Spleen (tissue), 11 donors: ENCODE results near the gene CCDC81. TPM values are rescaled to one million over a fixed set of nuclear protein-coding genes. Genes with fewer than 3 reads are reported as not detected.
"Not testable (repeated sequence)": the region's sequence is repeated elsewhere in the genome, so short reads cannot be mapped to it uniquely, and the experiment has no call there.

Experiments used
- DNase-seq: peaks from one replicate; pipeline ENCODE4 v3.0.0-alpha.2; 2020
- H3K27ac ChIP-seq, 8 donors: fragments of 200-600 bp; sonication (generic) in 7 of 8; 1 replicate in 4 of 8; 2 replicates in 4 of 8; pipeline versions ENCODE4 v1.5.0 to v1.8.0; 2016 to 2021; ENCODE audit warnings: inconsistent platforms in 4 of 8, mild to moderate bottlenecking in 4 of 8, moderate library complexity in 1 of 8
- H3K27me3 ChIP-seq, 7 donors: fragments of 200-600 bp; sonication (generic) in 6 of 7; replicated peaks in 1 of 7; 1 replicate in 4 of 7; 2 replicates in 3 of 7; pipeline versions ENCODE4 v1.5.0 to v1.8.0; 2016 to 2021; ENCODE audit warnings: inconsistent platforms in 3 of 7, mild to moderate bottlenecking in 1 of 7
- H3K36me3 ChIP-seq, 6 donors: fragments of 200-600 bp; sonication (generic) in 5 of 6; 1 replicate in 4 of 6; 2 replicates in 2 of 6; pipeline versions ENCODE4 v1.5.0 to v1.8.0; 2016 to 2021; ENCODE audit warnings: inconsistent platforms in 2 of 6
- H3K4me1 ChIP-seq, 6 donors: fragments of 200-600 bp; sonication (generic) in 5 of 6; 1 replicate in 3 of 6; 2 replicates in 3 of 6; pipeline versions ENCODE4 v1.5.0 to v1.8.0; 2016 to 2021; ENCODE audit warnings: inconsistent platforms in 3 of 6
- H3K4me3 ChIP-seq, 8 donors: fragments of 200-600 bp; sonication (generic) in 7 of 8; 1 replicate in 4 of 8; 2 replicates in 4 of 8; pipeline versions ENCODE4 v1.5.0 to v1.8.0; 2016 to 2021; ENCODE audit warnings: inconsistent platforms in 4 of 8, mild to moderate bottlenecking in 4 of 8, moderate library complexity in 2 of 8
- H3K9me3 ChIP-seq, 8 donors: fragments of 200-600 bp; sonication (generic) in 7 of 8; 1 replicate in 4 of 8; 2 replicates in 4 of 8; pipeline versions ENCODE4 v1.5.0 to v1.8.0; 2016 to 2021; ENCODE audit warnings: inconsistent platforms in 4 of 8
- POLR2A ChIP-seq, 3 donors: fragments of 450-650 bp; IDR thresholded peaks; one replicate each; pipeline ENCODE4 v1.5.1; 2017; ENCODE audit warnings: antibody characterized with exemption in 3 of 3, mild to moderate bottlenecking in 1 of 3
- POLR2AphosphoS5 ChIP-seq, 3 donors: sonication (generic); formaldehyde crosslinking; IDR thresholded peaks; one replicate each; pipeline ENCODE4 v1.5.1; 2017; ENCODE audit warnings: antibody characterized with exemption in 3 of 3
- WGBS, 5 donors: extraction: QIAGEN DNeasy Blood & Tissue Kit in 3 of 5; methylation state at CpG; one replicate each; pipeline versions ENCODE4 v1.1.5 to v1.1.7; 2013 to 2018; 5-methylcytosine and 5-hydroxymethylcytosine counted together
- intact Hi-C: fragments of 100-400 bp; cut with DNase I; formaldehyde crosslinking; loops from one replicate; pipeline ENCODE4 v1.15.0; 2023; ENCODE audit warnings: low total_unique reads
- polyA plus RNA-seq, 3 donors: library from polyadenylated mRNA; stranded (reverse); fragments of 200-250 nt; gene quantifications; one replicate each; pipeline ENCODE4 v1.2.1, GENCODE V29; 2013
- total RNA-seq, 7 donors: library from RNA; depleted of rRNA in 3 of 7; stranded (reverse); fragments of >200 nt in 3 of 7; fragmentation: NEBNext Ultra II Directional in 4 of 7; extraction: Animal tissue kit (Norgen Biotek cat#: 25700) in 4 of 7; gene quantifications; one replicate each; pipeline versions ENCODE4 v1.1.0 to v1.2.1, GENCODE V29; 2016 to 2021
- TF ChIP-seq, protein P1 (sequence below), 11 experiments: fragments of 200-600 bp in 7 of 11; fragments of 450-650 bp in 4 of 11; sonication (generic) in 4 of 11; IDR thresholded peaks in 8 of 11; conservative IDR thresholded peaks in 3 of 11; 1 replicate in 7 of 11; 2 replicates in 4 of 11; pipeline versions ENCODE4 v1.4.0 to v1.8.0; 2016 to 2021; ENCODE audit warnings: antibody characterized with exemption in 11 of 11, inconsistent platforms in 4 of 11, mild to moderate bottlenecking in 1 of 11
- donor health status: healthy with polysubstance abuse.
- donor health status: DM: no; HTN: no; CAD: no; lungs with moderate emphysema.
- donor health status: DM: no; HTN: no; CAD: no.
- donor health status: Bipolar disorder and iron deficiency.
- donor health status: healthy.
- donor health status: DM: no; HTN: no; CAD: no.
- donor health status: DM: yes; HTN: yes; CAD: no.

The CCDC81 gene
- total and polyA plus RNA-seq, 10 donors, result 0.46 to 3.2 (median 0.83) TPM; not detected in 1

- WGBS, 5 donors, result 92 to 99% (median 98%) methylated on average over 3 of the region's 3 CpGs
- Histone ChIP-seq H3K9me3 (no peaks in the 10 kb centered on the region), H3K36me3 (peaks cover 0 to 39% (median 14%) of the 10 kb centered on the region in 6 donors), H3K4me3 (no peak overlapping the region), H3K27me3 (no peaks in the 10 kb centered on the region), H3K4me1 (no peaks in the 10 kb centered on the region), H3K27ac (no peak overlapping the region)
- intact Hi-C loops, result no loop called here
- TF ChIP-seq POLR2AphosphoS5 (IDR thresholded peaks at IDR 0.05) (no peak), POLR2A (IDR thresholded peaks at IDR 0.05) (no peak)
- TF ChIP-seq, protein P1, sequence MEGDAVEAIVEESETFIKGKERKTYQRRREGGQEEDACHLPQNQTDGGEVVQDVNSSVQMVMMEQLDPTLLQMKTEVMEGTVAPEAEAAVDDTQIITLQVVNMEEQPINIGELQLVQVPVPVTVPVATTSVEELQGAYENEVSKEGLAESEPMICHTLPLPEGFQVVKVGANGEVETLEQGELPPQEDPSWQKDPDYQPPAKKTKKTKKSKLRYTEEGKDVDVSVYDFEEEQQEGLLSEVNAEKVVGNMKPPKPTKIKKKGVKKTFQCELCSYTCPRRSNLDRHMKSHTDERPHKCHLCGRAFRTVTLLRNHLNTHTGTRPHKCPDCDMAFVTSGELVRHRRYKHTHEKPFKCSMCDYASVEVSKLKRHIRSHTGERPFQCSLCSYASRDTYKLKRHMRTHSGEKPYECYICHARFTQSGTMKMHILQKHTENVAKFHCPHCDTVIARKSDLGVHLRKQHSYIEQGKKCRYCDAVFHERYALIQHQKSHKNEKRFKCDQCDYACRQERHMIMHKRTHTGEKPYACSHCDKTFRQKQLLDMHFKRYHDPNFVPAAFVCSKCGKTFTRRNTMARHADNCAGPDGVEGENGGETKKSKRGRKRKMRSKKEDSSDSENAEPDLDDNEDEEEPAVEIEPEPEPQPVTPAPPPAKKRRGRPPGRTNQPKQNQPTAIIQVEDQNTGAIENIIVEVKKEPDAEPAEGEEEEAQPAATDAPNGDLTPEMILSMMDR (IDR thresholded peaks at IDR 0.05 in 8 of 11, conservative IDR thresholded peaks at IDR 0.05 in 3 of 11), result no peak
- no peak for DNase-seq
Measured at GRCh38 chr11:86346513-86346912, 28.2 kb upstream of the CCDC81 start.

DNA sequence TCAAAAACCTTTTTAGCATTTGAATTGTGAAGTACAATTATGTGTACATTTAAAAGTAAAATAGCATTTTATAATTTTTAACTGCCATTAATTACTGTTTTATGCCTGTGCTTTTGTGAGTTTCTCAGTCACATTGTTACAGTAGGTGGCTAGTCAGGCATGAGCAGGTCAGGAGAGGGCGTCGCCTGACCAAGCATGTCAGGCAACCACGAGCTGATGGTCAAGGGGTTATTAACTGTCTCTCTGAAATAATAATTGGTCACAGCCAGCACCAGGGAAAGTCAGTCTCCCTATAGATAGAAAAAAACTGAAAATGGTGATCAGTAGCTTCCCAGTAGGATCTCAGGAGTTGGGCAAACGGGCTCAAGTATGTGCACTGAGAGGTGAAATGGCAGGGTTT is 19.4 kb upstream of the CCDC81 start:
- Histone ChIP-seq H3K4me1 (no peaks in the 10 kb centered on the region), H3K36me3 (no peaks in the 10 kb centered on the region), H3K4me3 (no peak overlapping the region), H3K27me3 (no peaks in the 10 kb centered on the region), H3K27ac (no peak overlapping the region), H3K9me3 (no peaks in the 10 kb centered on the region)
- DNase-seq, result no peak
- 76 to 82% (median 79%) methylated on average over 4 of the region's 4 CpGs for WGBS, 5 donors
- TF ChIP-seq POLR2AphosphoS5 (IDR thresholded peaks at IDR 0.05), result no peak
- TF ChIP-seq, protein P1 (IDR thresholded peaks at IDR 0.05 in 8 of 11, conservative IDR thresholded peaks at IDR 0.05 in 3 of 11), result no peak
- TF ChIP-seq POLR2A (IDR thresholded peaks at IDR 0.05), result no peak
- intact Hi-C loops, result no loop called here

GRCh38 chr11:86357412-86357811 is 17.3 kb upstream of the CCDC81 start:
- H3K4me1 ChIP-seq, H3K9me3 ChIP-seq, H3K36me3 ChIP-seq, H3K27ac ChIP-seq, intact Hi-C loops, DNase-seq, H3K27me3 ChIP-seq, H3K4me3 ChIP-seq: not testable (repeated sequence)
- 73 to 88% (median 82%) methylated on average over 4 of the region's 4 CpGs for WGBS, 5 donors

DNA sequence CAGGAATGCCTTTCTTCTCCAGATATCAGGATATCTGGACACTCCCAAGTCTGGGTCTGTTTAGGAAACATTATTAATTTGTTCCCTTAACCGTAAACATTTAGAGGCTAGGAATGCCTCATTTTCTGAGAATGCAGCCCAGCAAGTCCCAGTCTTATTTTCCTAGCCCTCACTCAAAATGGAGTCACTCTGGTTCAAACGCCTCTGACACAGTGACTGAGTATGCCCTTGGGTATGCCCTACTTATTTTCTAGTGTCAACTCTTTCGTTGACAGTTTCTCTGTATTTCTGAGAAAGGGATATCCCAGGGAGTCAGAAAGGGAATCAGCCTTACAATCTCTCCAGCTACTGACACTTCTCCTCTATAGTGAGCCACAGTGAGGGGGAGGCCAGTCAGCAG is 16.0 kb upstream of the CCDC81 start:
- WGBS, 5 donors, result 88 to 95% (median 91%) methylated on average over 3 of the region's 3 CpGs
- no peak overlapping the region for H3K4me3 ChIP-seq
- DNase-seq, result no peak
- H3K9me3 ChIP-seq, result peaks cover 0 to 11% (median 0%) of the 10 kb centered on the region in 8 donors
- no peaks in the 10 kb centered on the region for H3K36me3 ChIP-seq
- intact Hi-C loops, result no loop called here
- TF ChIP-seq POLR2A (IDR thresholded peaks at IDR 0.05) (no peak), POLR2AphosphoS5 (IDR thresholded peaks at IDR 0.05) (no peak)
- TF ChIP-seq, protein P1 (IDR thresholded peaks at IDR 0.05 in 8 of 11, conservative IDR thresholded peaks at IDR 0.05 in 3 of 11), result no peak
- no peaks in the 10 kb centered on the region for H3K4me1 ChIP-seq
- no peaks in the 10 kb centered on the region for H3K27me3 ChIP-seq
- H3K27ac ChIP-seq, result no peak overlapping the region
